Stimulated activated CD4-positive, alpha-beta T cell treated with anti-CD3 and anti-CD28 coated beads, Interleukin-12 subunit alpha, Interleukin-12 subunit beta, amount 100 ng/mL, for 24 hours (primary cell): Measurements from ENCODE around the gene MAP4K3.

Experiments
- DNase-seq, 2 experiments: peaks; one replicate each; pipeline ENCODE4 v3.0.0-alpha.2; 2020; ENCODE audit warnings: low read depth in 2 of 2

The MAP4K3 gene

GRCh38 chr2:39436592-39437521 is at the start of gene MAP4K3:
Gene MAP4K3, minus strand, starts transcription at chr2:39437285. Its CDS starts 298 bp downstream, at chr2:39436987.
- peak; percentile 62 to 84 for DNase-seq

GRCh38 chr2:39486071-39486470 is 49.0 kb upstream of the MAP4K3 start:
- DNase-seq, result no peak

- no peak for DNase-seq
These were observed 47.8 kb upstream of the MAP4K3 start for GRCh38 chr2:39484620-39485495.

- no peak for DNase-seq
These were observed 47.1 kb upstream of the MAP4K3 start for GRCh38 chr2:39484206-39484605.

- no peak for DNase-seq
These were observed 46.4 kb upstream of the MAP4K3 start for GRCh38 chr2:39483534-39483933.

- DNase-seq, result no peak
These were observed 44.5 kb upstream of the MAP4K3 start for GRCh38 chr2:39481611-39482010.

- no peak for DNase-seq
These were observed 42.6 kb upstream of the MAP4K3 start for GRCh38 chr2:39479696-39480095.

- no peak for DNase-seq
These were observed 42.1 kb upstream of the MAP4K3 start for GRCh38 chr2:39479053-39479670.

GRCh38 chr2:39476524-39476923 is 39.4 kb upstream of the MAP4K3 start:
- DNase-seq, result no peak

- DNase-seq, result no peak
These were observed 37.9 kb upstream of the MAP4K3 start for GRCh38 chr2:39475006-39475405.

GRCh38 chr2:39470580-39470979 is 33.5 kb upstream of the MAP4K3 start:
- DNase-seq, result no peak

- DNase-seq, result no peak
These were observed 32.7 kb upstream of the MAP4K3 start for GRCh38 chr2:39469807-39470206.

- no peak for DNase-seq
These were observed 31.7 kb upstream of the MAP4K3 start for GRCh38 chr2:39468579-39469451.

- no peak for DNase-seq
These were observed 29.2 kb upstream of the MAP4K3 start for GRCh38 chr2:39466311-39466710.

GRCh38 chr2:39464864-39465263 is 27.8 kb upstream of the MAP4K3 start:
- DNase-seq, result no peak

GRCh38 chr2:39455826-39456225 is 18.7 kb upstream of the MAP4K3 start:
- DNase-seq, result no peak

GRCh38 chr2:39452396-39452795 is 15.3 kb upstream of the MAP4K3 start:
- no peak for DNase-seq

- no peak for DNase-seq
These were observed 14.9 kb upstream of the MAP4K3 start for GRCh38 chr2:39451954-39452353.

GRCh38 chr2:39448169-39448502 is 11.1 kb upstream of the MAP4K3 start:
- DNase-seq, result no peak

GRCh38 chr2:39447266-39448168 is 10.4 kb upstream of the MAP4K3 start:
- DNase-seq, result no peak
